HG03159 (cell line): Measurements from ENCODE around the gene PMPCA.
A peak's percentile ranks its signal among the peaks of the same experiment; 100 is the strongest.

ENCODE experiments used
- ATAC-seq: cut with Tn5 transposase; IDR thresholded peaks from one replicate; pipeline ENCODE4 v1.9.1; 2021; ENCODE audit warnings: mild to moderate bottlenecking, moderate library complexity; ENCODE audit not compliant: unreplicated experiment

The PMPCA gene, protein sequence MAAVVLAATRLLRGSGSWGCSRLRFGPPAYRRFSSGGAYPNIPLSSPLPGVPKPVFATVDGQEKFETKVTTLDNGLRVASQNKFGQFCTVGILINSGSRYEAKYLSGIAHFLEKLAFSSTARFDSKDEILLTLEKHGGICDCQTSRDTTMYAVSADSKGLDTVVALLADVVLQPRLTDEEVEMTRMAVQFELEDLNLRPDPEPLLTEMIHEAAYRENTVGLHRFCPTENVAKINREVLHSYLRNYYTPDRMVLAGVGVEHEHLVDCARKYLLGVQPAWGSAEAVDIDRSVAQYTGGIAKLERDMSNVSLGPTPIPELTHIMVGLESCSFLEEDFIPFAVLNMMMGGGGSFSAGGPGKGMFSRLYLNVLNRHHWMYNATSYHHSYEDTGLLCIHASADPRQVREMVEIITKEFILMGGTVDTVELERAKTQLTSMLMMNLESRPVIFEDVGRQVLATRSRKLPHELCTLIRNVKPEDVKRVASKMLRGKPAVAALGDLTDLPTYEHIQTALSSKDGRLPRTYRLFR

DNA sequence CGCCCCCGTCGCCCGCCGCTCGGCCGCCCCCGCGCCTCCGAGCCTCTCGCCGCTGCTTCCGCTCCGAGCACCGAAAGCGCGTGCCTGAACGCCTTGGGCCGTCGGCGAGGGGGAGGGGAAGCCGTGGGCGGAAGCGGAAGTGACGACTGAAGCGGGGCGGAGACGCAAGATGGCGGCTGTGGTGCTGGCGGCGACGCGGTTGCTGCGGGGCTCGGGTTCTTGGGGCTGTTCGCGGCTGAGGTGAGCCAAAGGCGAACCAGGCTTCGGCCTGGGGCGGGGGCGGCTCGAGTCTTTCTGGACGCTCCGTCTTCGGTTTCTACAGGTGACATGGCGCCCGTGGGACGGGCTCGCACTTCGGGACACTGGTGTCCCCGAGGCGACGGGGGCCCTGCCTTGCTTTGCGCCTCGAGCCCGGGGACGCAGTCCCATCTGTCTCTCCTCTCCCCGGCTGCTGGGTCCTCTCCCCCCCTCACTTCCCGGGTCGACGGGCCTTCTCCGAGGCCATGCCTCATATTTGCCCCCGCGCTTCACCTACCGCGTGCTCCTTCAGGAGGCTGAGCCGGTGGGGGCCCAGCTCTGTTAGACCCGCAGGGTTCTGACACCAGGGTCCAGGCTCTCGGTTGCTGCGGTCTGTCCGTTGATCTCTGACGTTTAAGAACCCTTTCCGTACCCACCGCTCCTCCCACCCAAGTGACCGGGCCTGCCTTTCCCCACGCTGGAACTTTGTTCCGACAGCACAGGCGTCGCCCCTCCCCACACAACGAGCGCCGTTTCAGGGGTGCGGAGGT, at the start of gene PMPCA, which contains the start of gene ENTR1:
Gene PMPCA, plus strand, starts transcription at position 159 of the 788 bp plus-strand sequence. Its CDS starts 11 bp downstream, at position 170.
Gene ENTR1, minus strand, starts transcription at position 115 of the 788 bp plus-strand sequence. CDS start 217 bp downstream, outside the sequence.
- peak; percentile 81 for ATAC-seq

DNA sequence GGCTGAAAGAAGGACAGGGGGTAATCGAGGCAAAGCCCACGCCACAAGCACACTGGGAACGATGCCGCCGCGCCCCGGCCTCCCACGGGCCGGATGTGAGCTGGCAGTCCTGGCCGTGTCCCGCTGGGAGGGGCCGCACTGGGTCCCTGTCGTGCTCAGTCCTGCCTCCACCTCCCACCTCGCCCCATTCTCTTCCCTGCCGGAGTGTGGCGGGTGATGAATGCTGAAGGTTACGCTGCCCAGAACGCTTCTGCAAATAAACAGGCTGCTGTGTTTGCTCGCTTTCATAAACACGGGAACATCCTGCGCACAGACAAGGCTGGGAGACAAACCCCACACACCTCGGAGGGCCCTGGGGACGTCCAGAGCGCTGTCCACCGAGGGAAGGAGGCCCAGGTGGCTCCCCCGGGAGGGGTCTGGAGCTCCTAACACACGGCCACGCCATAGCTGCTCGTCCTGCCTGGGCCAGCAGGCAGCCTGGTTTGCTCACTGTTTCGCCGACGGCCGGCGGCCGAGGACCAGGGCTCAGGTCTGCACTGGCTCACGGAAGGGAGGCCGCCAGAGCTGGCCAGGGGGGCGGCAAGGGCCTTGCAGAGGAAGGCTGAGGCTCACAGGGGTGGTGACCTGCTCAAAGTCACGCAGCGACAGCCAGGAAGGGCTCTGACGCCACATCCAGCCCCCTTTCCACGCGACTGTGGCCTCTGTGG, 49.3 kb upstream of the PMPCA start:
- ATAC-seq, result no peak

- ATAC-seq, result no peak
Observed at GRCh38 chr9:136361754-136362449, 48.6 kb upstream of the PMPCA start.

DNA sequence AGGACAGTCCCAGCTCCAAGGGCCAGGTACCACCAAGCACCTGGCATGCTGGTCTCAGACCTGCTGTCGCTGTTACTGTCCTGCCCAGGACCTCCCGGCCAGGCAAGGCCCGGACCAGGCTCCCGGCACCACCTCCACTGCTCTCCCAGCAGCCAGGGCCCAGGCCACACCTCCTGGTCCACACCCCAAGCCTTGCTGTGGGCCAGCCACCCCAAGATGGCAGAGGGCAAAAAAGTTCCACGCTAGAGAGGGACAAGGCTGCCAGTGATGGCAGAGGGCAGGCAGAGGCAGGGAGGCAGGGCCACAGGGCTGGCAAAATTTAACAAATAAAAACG, 48.0 kb upstream of the PMPCA start:
- no peak for ATAC-seq

- peak; percentile 77 for ATAC-seq
Observed at GRCh38 chr9:136363106-136363948, 47.1 kb upstream of the PMPCA start, which contains the start of gene DNLZ. Gene DNLZ (minus strand): TSS chr9:136363744. CDS start chr9:136363714, 30 bp downstream.

GRCh38 chr9:136363949-136364748, 46.3 kb upstream of the PMPCA start:
- no peak for ATAC-seq

GRCh38 chr9:136364942-136365774, 45.3 kb upstream of the PMPCA start:
- no peak for ATAC-seq

DNA sequence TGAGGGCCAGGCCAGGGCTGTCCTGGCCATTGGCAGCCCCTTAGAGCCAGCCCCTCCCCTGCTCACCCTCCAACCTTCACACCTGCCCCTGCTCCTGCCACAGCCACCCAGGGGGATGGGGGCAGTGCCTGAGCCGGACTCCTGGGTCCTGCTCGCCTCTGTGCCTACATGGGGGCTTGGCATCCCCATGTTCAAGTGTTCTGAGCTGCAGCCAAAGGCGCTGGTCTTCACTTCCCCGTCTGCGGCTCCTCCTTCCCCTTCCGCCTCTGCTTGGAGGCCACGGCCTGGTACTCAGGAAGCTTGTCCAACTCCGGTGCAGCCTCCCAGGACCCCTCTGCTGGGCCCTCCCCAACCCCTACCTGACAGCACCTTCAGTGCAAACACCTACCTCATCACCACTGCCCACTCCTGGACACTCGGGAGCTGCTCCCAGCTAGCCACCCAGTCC, 44.7 kb upstream of the PMPCA start:
- ATAC-seq, result no peak

GRCh38 chr9:136366826-136367225, 43.6 kb upstream of the PMPCA start:
- no peak for ATAC-seq

- no peak for ATAC-seq
Observed at GRCh38 chr9:136367296-136368145, 42.9 kb upstream of the PMPCA start.

DNA sequence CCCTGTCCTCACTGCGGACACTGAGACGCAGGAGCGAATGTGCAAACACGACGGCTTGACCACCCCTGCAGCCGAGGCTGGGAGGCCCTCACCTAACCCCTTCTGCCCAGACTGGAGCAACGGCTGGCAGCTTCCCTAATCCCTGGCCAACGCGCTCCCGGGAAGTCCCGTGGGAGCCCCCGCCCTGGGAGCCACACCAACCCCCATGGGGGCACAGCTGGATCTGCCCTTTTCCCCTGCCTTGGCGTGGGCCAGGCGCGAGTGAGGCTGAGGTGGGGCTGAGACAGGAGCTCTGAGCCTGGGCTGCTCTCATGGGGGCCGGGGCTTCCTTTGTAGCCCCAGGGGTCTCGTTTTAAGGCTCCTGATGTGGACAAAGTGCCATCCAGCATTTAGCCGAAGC, 42.3 kb upstream of the PMPCA start:
- ATAC-seq, result no peak

GRCh38 chr9:136370037-136370436, 40.4 kb upstream of the PMPCA start:
- ATAC-seq, result no peak

- no peak for ATAC-seq
Observed at GRCh38 chr9:136370687-136371532, 39.5 kb upstream of the PMPCA start.

GRCh38 chr9:136371533-136371880, 39.0 kb upstream of the PMPCA start:
- no peak for ATAC-seq

DNA sequence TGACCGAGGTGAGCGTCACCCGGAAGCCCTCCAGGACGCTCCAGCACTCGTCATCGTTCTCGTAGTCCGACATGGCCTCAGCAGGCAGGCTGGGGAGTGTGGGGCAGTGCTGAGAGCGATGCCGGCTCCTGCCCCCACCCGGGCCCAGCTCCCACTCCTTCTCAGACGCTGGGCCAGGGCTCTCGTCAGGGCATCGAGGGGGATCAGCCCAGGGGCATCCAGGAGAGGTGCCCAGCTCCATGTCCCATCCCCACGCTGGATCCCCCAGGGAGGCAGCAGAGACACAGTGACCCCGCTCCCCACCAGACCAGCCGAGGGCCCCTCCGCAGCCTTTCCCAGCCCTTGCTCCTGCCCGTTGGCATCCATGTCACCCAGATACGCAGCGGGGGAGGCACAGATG, 38.5 kb upstream of the PMPCA start:
- no peak for ATAC-seq
